MCF 10A (cell line): ENCODE data around the gene MOCS1. TPM values are rescaled to one million over a fixed set of nuclear protein-coding genes. Genes with fewer than 3 reads are reported as not detected.

ENCODE experiments used
- BruUV-seq: library from RNA; stranded (reverse); fragments of 400-500 nt; replicated peaks from 2 replicates; lab custom pipeline; 2021; lab: Mats Ljungman, UMichigan
- CTCF ChIA-PET: fragments of 300-600 bp; sonication (Branson Sonifier 250); formaldehyde crosslinking; extraction: SDS; loops from one replicate; lab custom pipeline; 2021; ENCODE audit warnings: antibody characterized with exemption, inconsistent platforms; lab: Yijun Ruan, JAX
- POLR2A ChIA-PET: fragments of 300-600, 350-650 bp; sonication (Branson Sonifier 250); formaldehyde crosslinking; extraction: SDS; loops from one replicate; lab custom pipeline; 2020; ENCODE audit warnings: antibody characterized with exemption, inconsistent platforms; lab: Yijun Ruan, JAX
- DNase-seq: peaks from one replicate; pipeline ENCODE4 v3.0.0-alpha.2; 2018; ENCODE audit not compliant: unreplicated experiment
- H3K27ac Mint-ChIP-seq: one replicate; pipeline ENCODE4 v1.8.0; 2022; ENCODE audit warnings: mild to moderate bottlenecking, low read depth, mixed read lengths; ENCODE audit not compliant: unreplicated experiment
- H3K27me3 Mint-ChIP-seq: one replicate; pipeline ENCODE4 v1.8.0; 2022; ENCODE audit warnings: mixed read lengths; ENCODE audit not compliant: insufficient read depth, unreplicated experiment
- H3K36me3 Mint-ChIP-seq: one replicate; pipeline ENCODE4 v1.8.0; 2022; ENCODE audit warnings: mild to moderate bottlenecking, moderate library complexity, mixed read lengths; ENCODE audit not compliant: insufficient read depth, unreplicated experiment
- H3K4me1 Mint-ChIP-seq: one replicate; pipeline ENCODE4 v1.8.0; 2022; ENCODE audit warnings: mixed read lengths; ENCODE audit not compliant: insufficient read depth, unreplicated experiment
- H3K4me3 Mint-ChIP-seq: one replicate; pipeline ENCODE4 v1.8.0; 2022; ENCODE audit warnings: mild to moderate bottlenecking, moderate library complexity, mixed read lengths; ENCODE audit not compliant: unreplicated experiment
- H3K9me3 Mint-ChIP-seq: one replicate; pipeline ENCODE4 v1.8.0; 2022; ENCODE audit warnings: mixed read lengths; ENCODE audit not compliant: unreplicated experiment
- CTCF ChIP-seq: fragments of 200-600 bp; IDR thresholded peaks from one replicate; pipeline ENCODE4 v1.8.0; 2022; ENCODE audit warnings: antibody characterized with exemption, mild to moderate bottlenecking; ENCODE audit not compliant: unreplicated experiment
- intact Hi-C: fragments of 100-400 bp; cut with micrococcal nuclease; formaldehyde crosslinking; loops from 2 replicates; pipeline ENCODE4 v1.14.1; 2022
- total RNA-seq: library from RNA; stranded (reverse); gene quantifications from 2 replicates; pipeline ENCODE4 v1.2.3, GENCODE V29; 2022

MOCS1 gene
- total RNA-seq, 1 experiment from 2014 or later, result 5.3 TPM

- ChIA-PET POLR2A (no interaction called here), CTCF (interaction anchor here (0.5 to 6.5 kb wide), 23 partner anchors 11 to 590 kb away, joined by 3 to 88 read pairs (median 4); no protein-coding TSS in a partner anchor)
- Mint-ChIP-seq H3K27me3 (no peaks in the 10 kb centered on the region), H3K4me3 (no peak overlapping the region), H3K9me3 (no peaks in the 10 kb centered on the region), H3K27ac (no peak overlapping the region), H3K36me3 (no peaks in the 10 kb centered on the region), H3K4me1 (no peaks in the 10 kb centered on the region)
- peak; percentile 55 for DNase-seq
- BruUV-seq, result no TSS peak
- TF ChIP-seq CTCF, result peak; percentile 67
- intact Hi-C loops, result loop anchor here (1.0 kb wide), 2 partner anchors 515 to 530 kb away; no protein-coding TSS in a partner anchor
These were observed 41.7 kb downstream of the MOCS1 start for GRCh38 chr6:39892490-39893129.

- Mint-ChIP-seq H3K9me3 (no peaks in the 10 kb centered on the region), H3K27ac (no peak overlapping the region), H3K36me3 (no peaks in the 10 kb centered on the region), H3K27me3 (no peaks in the 10 kb centered on the region), H3K4me1 (no peaks in the 10 kb centered on the region), H3K4me3 (no peak overlapping the region)
- POLR2A ChIA-PET, result no interaction called here
- intact Hi-C loops, result loop anchor here (1.0 kb wide), 2 partner anchors 515 to 530 kb away; no protein-coding TSS in a partner anchor
- CTCF ChIA-PET, result interaction anchor here (0.6 to 6.5 kb wide), 13 partner anchors 11 to 660 kb away, joined by 3 to 88 read pairs (median 4); no protein-coding TSS in a partner anchor
- no peak for TF ChIP-seq CTCF
- no peak for DNase-seq
- no TSS peak for BruUV-seq
These were observed 42.3 kb downstream of the MOCS1 start for GRCh38 chr6:39891976-39892375.

- no peak for TF ChIP-seq CTCF
These were observed 42.9 kb downstream of the MOCS1 start for GRCh38 chr6:39891353-39891752.

GRCh38 chr6:39889229-39889628 lies 45.0 kb downstream of the MOCS1 start:
- BruUV-seq, result no TSS peak
- intact Hi-C loops, result no loop called here
- CTCF ChIA-PET, result interaction anchor here (0.6 to 1.2 kb wide), 2 partner anchors 23 to 529 kb away, joined by 3 to 4 read pairs; no protein-coding TSS in a partner anchor
- H3K36me3 Mint-ChIP-seq, result no peaks in the 10 kb centered on the region
- no peaks in the 10 kb centered on the region for H3K4me1 Mint-ChIP-seq
- H3K27me3 Mint-ChIP-seq, result no peaks in the 10 kb centered on the region
- TF ChIP-seq CTCF, result no peak
- POLR2A ChIA-PET, result no interaction called here
- DNase-seq, result no peak
- H3K27ac Mint-ChIP-seq, result no peak overlapping the region
- H3K9me3 Mint-ChIP-seq, result no peaks in the 10 kb centered on the region
- no peak overlapping the region for H3K4me3 Mint-ChIP-seq

More at GRCh38 chr6:39891353-39891752, 42.9 kb downstream of the MOCS1 start:
- H3K9me3 Mint-ChIP-seq, result no peaks in the 10 kb centered on the region
- H3K27me3 Mint-ChIP-seq, result no peaks in the 10 kb centered on the region
- no peak overlapping the region for H3K27ac Mint-ChIP-seq
- DNase-seq, result no peak
- no peak overlapping the region for H3K4me3 Mint-ChIP-seq
- H3K36me3 Mint-ChIP-seq, result no peaks in the 10 kb centered on the region
- H3K4me1 Mint-ChIP-seq, result no peaks in the 10 kb centered on the region
- no TSS peak for BruUV-seq
- POLR2A ChIA-PET, result no interaction called here
- CTCF ChIA-PET, result interaction anchor here (0.6 to 6.5 kb wide), 17 partner anchors 12 to 1138 kb away, joined by 3 to 88 read pairs (median 3); no protein-coding TSS in a partner anchor
- intact Hi-C loops, result no loop called here
